GM18909 (cell line): ENCODE measurements around the gene CRADD.
"Not testable (repeated sequence)": the region's sequence is repeated elsewhere in the genome, so short reads cannot be mapped to it uniquely, and the experiment has no call there.

Experiments used
- ATAC-seq: cut with Tn5 transposase; IDR thresholded peaks from one replicate; pipeline ENCODE4 v1.9.1; 2021; ENCODE audit warnings: mild to moderate bottlenecking; ENCODE audit not compliant: unreplicated experiment, poor library complexity

CRADD gene

GRCh38 chr12:93704625-93705024 lies 27.4 kb downstream of the CRADD start:
- no peak for ATAC-seq

GRCh38 chr12:93705237-93705636 lies 28.1 kb downstream of the CRADD start:
- no peak for ATAC-seq

- ATAC-seq: no peak
Measured at GRCh38 chr12:93706387-93706786, 29.2 kb downstream of the CRADD start.

- ATAC-seq: no peak
Measured at GRCh38 chr12:93706824-93707223, 29.6 kb downstream of the CRADD start.

GRCh38 chr12:93707836-93708235 lies 30.7 kb downstream of the CRADD start:
- ATAC-seq: no peak

GRCh38 chr12:93708952-93709351 lies 31.8 kb downstream of the CRADD start:
- ATAC-seq: no peak

- ATAC-seq: no peak
Measured at GRCh38 chr12:93709386-93709785, 32.2 kb downstream of the CRADD start.

- ATAC-seq: no peak
Measured at GRCh38 chr12:93710574-93710926, 33.4 kb downstream of the CRADD start.

GRCh38 chr12:93711502-93711901 lies 34.3 kb downstream of the CRADD start:
- not testable (repeated sequence) for ATAC-seq

GRCh38 chr12:93712200-93712599 lies 35.0 kb downstream of the CRADD start:
- no peak for ATAC-seq

GRCh38 chr12:93713060-93713459 lies 35.9 kb downstream of the CRADD start:
- ATAC-seq: no peak

GRCh38 chr12:93713800-93714199 lies 36.6 kb downstream of the CRADD start:
- ATAC-seq: no peak

GRCh38 chr12:93714382-93714781 lies 37.2 kb downstream of the CRADD start:
- ATAC-seq: no peak

GRCh38 chr12:93719710-93720109 lies 42.5 kb downstream of the CRADD start:
- ATAC-seq: no peak

- no peak for ATAC-seq
Measured at GRCh38 chr12:93720559-93720958, 43.4 kb downstream of the CRADD start.

GRCh38 chr12:93722179-93722578 lies 45.0 kb downstream of the CRADD start:
- ATAC-seq: no peak

GRCh38 chr12:93722835-93723567 lies 45.8 kb downstream of the CRADD start:
- no peak for ATAC-seq

- no peak for ATAC-seq
Measured at GRCh38 chr12:93723568-93723930, 46.4 kb downstream of the CRADD start.

GRCh38 chr12:93725531-93725930 lies 48.4 kb downstream of the CRADD start:
- ATAC-seq: no peak

GRCh38 chr12:93727195-93727811 lies 50.1 kb downstream of the CRADD start:
- no peak for ATAC-seq

GRCh38 chr12:93727911-93728310 lies 50.7 kb downstream of the CRADD start:
- no peak for ATAC-seq

GRCh38 chr12:93729934-93730333 lies 52.8 kb downstream of the CRADD start:
- ATAC-seq: no peak
